CD4-positive, alpha-beta memory T cell (primary cell): ENCODE results near the gene CNTNAP3. TPM values are rescaled to one million over a fixed set of nuclear protein-coding genes. Genes with fewer than 3 reads are reported as not detected.
"Not testable (repeated sequence)": the region's sequence is repeated elsewhere in the genome, so short reads cannot be mapped to it uniquely, and the experiment has no call there.

Experiments used
- CTCF ChIA-PET: fragments of 350-600 bp; sonication (Branson Sonifier 250); formaldehyde crosslinking; loops from one replicate; lab custom pipeline; 2021; ENCODE audit warnings: inconsistent platforms; ENCODE audit not compliant: partially characterized antibody; lab: Charles Lee
- POLR2A ChIA-PET: fragments of 350-600 bp; sonication (Branson Sonifier 250); formaldehyde crosslinking; loops from one replicate; lab custom pipeline; 2021; ENCODE audit not compliant: partially characterized antibody; lab: Charles Lee
- DNase-seq, 5 donors: peaks; one replicate each; pipeline versions ENCODE4 v3.0.0 to v3.0.0-alpha.2; 2020 to 2022; ENCODE audit warnings: mixed read lengths in 1 of 5
- H3K27ac ChIP-seq: one replicate; pipeline ENCODE4 v1.7.0; 2013; ENCODE audit warnings: low read depth, low read length
- H3K27me3 ChIP-seq: 2 replicates; pipeline ENCODE4 v1.7.0; 2013; ENCODE audit warnings: mild to moderate bottlenecking, low read length, moderate library complexity; ENCODE audit not compliant: insufficient read depth
- H3K36me3 ChIP-seq: 2 replicates; pipeline ENCODE4 v1.7.0; 2013; ENCODE audit warnings: mild to moderate bottlenecking, low read length, moderate library complexity; ENCODE audit not compliant: insufficient read depth
- H3K4me1 ChIP-seq: 2 replicates; pipeline ENCODE4 v1.7.0; 2013; ENCODE audit warnings: mild to moderate bottlenecking, low read length, moderate library complexity; ENCODE audit not compliant: insufficient read depth
- H3K4me3 ChIP-seq, 2 donors: one replicate each; pipeline ENCODE4 v1.7.0; 2013; ENCODE audit warnings: low read length in 2 of 2, mild to moderate bottlenecking in 1 of 2
- H3K9me3 ChIP-seq, 2 donors: one replicate each; pipeline ENCODE4 v1.7.0; 2013; ENCODE audit warnings: low read length in 2 of 2, control low read depth in 1 of 2; ENCODE audit not compliant: control insufficient read depth in 1 of 2
- H3K27ac Mint-ChIP-seq, 7 donors: one replicate each; pipeline ENCODE4 v1.8.0; 2020 to 2021; ENCODE audit warnings: mixed read lengths in 7 of 7, mild to moderate bottlenecking in 6 of 7, inconsistent platforms in 3 of 7, moderate library complexity in 3 of 7
- H3K27me3 Mint-ChIP-seq, 2 donors: one replicate each; pipeline ENCODE4 v1.8.0; 2020 to 2021; ENCODE audit warnings: mixed read lengths in 2 of 2
- H3K36me3 Mint-ChIP-seq, 2 donors: one replicate each; pipeline ENCODE4 v1.8.0; 2020 to 2021; ENCODE audit warnings: mixed read lengths in 2 of 2, inconsistent platforms in 1 of 2, mild to moderate bottlenecking in 1 of 2
- H3K4me1 Mint-ChIP-seq, 4 donors: one replicate each; pipeline ENCODE4 v1.8.0; 2020 to 2021; ENCODE audit warnings: mixed read lengths in 4 of 4, mild to moderate bottlenecking in 1 of 4
- H3K4me3 Mint-ChIP-seq, 8 donors: one replicate each; pipeline ENCODE4 v1.8.0; 2020 to 2021; ENCODE audit warnings: mixed read lengths in 8 of 8, mild to moderate bottlenecking in 7 of 8, moderate library complexity in 6 of 8, inconsistent platforms in 3 of 8
- H3K9me3 Mint-ChIP-seq, 8 donors: one replicate each; pipeline ENCODE4 v1.8.0; 2020 to 2021; ENCODE audit warnings: mixed read lengths in 8 of 8, mild to moderate bottlenecking in 5 of 8, inconsistent platforms in 3 of 8, moderate library complexity in 1 of 8
- intact Hi-C: fragments of 100-400 bp; cut with micrococcal nuclease; formaldehyde crosslinking; loops from one replicate; pipeline ENCODE4 v1.15.1; 2023
- polyA plus RNA-seq, 2 donors: library from polyadenylated mRNA; unstranded; fragments of 300-500 nt; fragmentation: Illumina TruSeq; gene quantifications; one replicate each; pipeline ENCODE4 v1.2.3, GENCODE V29; 2021
- total RNA-seq, 2 experiments: library from RNA; stranded (reverse); gene quantifications; one replicate each; pipeline ENCODE4 v1.2.3, GENCODE V29; 2021

Gene CNTNAP3
- total and polyA plus RNA-seq, 4 experiments from 2014 or later, result not detected

DNA sequence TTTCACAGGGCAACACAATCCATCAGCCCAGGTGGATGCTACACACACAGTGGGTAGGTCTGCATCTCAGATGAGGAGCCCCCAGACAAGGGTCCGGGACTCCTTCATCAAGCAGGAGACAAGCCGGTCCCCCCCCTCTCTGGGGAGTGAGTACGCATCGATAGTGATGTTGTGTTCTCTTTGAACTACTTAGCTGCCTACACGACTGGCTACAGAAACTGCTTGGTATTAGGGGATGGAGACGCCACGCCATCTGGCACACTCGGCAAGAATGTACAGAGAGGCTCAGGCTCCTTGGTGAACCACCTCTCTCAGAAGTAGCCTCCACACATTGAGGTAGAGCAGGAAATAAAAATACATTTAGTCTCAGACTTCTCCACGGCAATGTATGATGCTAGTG lies 179.8 kb downstream of the CNTNAP3 start:
- Mint-ChIP-seq H3K4me1 (no peaks in the 10 kb centered on the region), H3K4me3 (no peak overlapping the region), H3K9me3 (peaks cover 0 to 3% (median 0%) of the 10 kb centered on the region in 8 donors), H3K27me3 (peaks cover 0 to 2% of the 10 kb centered on the region in 2 donors), H3K36me3 (no peaks in the 10 kb centered on the region), H3K27ac (no peak overlapping the region)
- no peaks in the 10 kb centered on the region for H3K27me3 ChIP-seq
- H3K4me3 ChIP-seq, result no peak overlapping the region
- no peaks in the 10 kb centered on the region for H3K9me3 ChIP-seq
- H3K27ac ChIP-seq, result no peak overlapping the region
- ChIA-PET CTCF (no interaction called here), POLR2A (no interaction called here)
- intact Hi-C loops, result no loop called here
- no peak for DNase-seq
- no peaks in the 10 kb centered on the region for H3K36me3 ChIP-seq
- H3K4me1 ChIP-seq, result no peaks in the 10 kb centered on the region

DNA sequence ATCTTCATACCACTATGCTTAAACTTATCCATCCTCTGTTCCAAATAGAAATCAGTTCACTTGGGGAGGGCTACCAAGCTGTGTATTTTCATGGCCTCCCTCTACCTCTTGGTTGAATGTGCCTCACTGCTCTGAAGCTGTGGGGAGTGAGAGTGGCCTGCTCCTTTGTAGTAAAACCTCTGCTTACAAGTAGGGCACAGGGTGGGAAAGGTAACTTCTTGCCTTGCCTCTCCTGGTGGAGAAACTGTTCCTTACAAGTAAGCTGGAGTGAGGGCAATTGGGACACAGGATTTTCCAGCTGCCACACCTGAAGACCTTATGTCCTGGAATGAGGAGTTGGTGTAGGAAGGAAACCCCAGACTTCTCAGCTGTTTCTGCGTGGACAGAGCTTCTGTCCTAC lies 190.8 kb downstream of the CNTNAP3 start:
- intact Hi-C loops, H3K4me1 Mint-ChIP-seq, H3K9me3 ChIP-seq, H3K4me1 ChIP-seq, CTCF ChIA-PET, H3K36me3 Mint-ChIP-seq, H3K27ac Mint-ChIP-seq, DNase-seq, H3K27ac ChIP-seq, H3K27me3 Mint-ChIP-seq, H3K27me3 ChIP-seq, H3K36me3 ChIP-seq, H3K4me3 Mint-ChIP-seq, POLR2A ChIA-PET, H3K9me3 Mint-ChIP-seq, H3K4me3 ChIP-seq: not testable (repeated sequence)

DNA sequence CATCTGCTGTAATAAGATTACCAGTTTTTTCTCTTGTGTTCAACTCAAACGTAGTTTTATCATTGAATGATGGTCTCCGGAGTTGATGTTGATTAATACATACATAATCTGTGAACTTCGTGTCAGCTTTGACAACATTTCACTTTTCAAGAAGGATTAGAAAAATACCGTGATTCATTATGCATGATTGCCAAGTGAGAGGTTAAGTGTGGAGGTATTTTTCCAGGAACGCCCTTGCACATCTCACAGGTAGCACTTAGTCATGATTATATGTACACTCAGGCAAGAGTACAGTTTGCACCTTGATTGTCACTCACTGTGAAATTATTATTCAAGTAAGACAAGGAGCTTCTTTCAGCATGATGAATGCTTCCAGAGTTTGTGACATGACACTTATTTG lies 202.7 kb downstream of the CNTNAP3 start:
- H3K36me3 Mint-ChIP-seq, CTCF ChIA-PET, H3K9me3 Mint-ChIP-seq, POLR2A ChIA-PET, H3K4me1 Mint-ChIP-seq, DNase-seq, H3K27me3 ChIP-seq, H3K4me1 ChIP-seq, H3K27ac ChIP-seq, H3K36me3 ChIP-seq, H3K27ac Mint-ChIP-seq, H3K4me3 Mint-ChIP-seq, intact Hi-C loops, H3K27me3 Mint-ChIP-seq, H3K4me3 ChIP-seq, H3K9me3 ChIP-seq: not testable (repeated sequence)

DNA sequence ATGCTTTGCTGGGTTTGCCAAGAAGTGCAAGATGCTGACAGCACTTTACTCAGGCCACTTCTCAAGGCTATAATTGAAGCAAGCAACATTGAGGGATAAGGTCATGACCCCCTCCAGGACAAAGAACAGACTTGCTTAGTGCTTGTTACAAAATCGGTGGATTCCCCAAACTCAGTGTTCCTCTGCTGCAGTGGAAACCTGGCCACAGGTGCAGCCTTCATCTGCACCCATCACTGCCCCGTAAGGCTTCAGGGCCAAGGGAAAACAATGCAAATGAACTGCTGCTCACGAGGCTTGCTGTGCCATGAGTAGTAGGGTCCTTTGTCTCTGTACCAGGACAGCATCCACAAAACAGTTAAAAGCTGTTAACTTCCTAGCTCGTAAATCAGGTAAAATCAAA lies 205.4 kb downstream of the CNTNAP3 start:
- H3K27me3 Mint-ChIP-seq, H3K36me3 ChIP-seq, H3K27me3 ChIP-seq, H3K9me3 Mint-ChIP-seq, H3K4me1 Mint-ChIP-seq, H3K4me3 ChIP-seq, H3K36me3 Mint-ChIP-seq, H3K27ac ChIP-seq, POLR2A ChIA-PET, H3K4me1 ChIP-seq, H3K9me3 ChIP-seq, H3K27ac Mint-ChIP-seq, DNase-seq, H3K4me3 Mint-ChIP-seq, intact Hi-C loops, CTCF ChIA-PET: not testable (repeated sequence)

DNA sequence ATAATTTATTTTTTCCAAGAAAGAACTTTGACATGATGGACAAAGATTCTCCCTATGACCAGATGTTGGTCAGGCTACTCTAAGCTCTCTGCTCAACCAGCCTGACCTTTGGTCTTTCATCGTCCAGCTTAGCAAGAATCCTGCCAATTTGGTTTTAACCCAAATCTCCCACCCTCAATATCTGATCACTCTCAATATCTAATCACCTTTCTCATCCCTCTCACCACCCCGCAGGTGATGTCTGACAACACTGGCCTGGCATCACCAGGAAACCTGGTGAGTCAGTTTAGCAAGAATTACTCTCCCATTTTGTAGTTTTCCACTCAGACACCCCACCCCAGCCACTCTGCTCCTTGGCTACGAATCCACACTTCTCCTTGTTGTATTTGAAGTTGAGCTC lies 207.9 kb downstream of the CNTNAP3 start:
- H3K27me3 ChIP-seq, POLR2A ChIA-PET, H3K4me3 ChIP-seq, H3K9me3 ChIP-seq, H3K4me1 ChIP-seq, DNase-seq, H3K36me3 ChIP-seq, H3K36me3 Mint-ChIP-seq, CTCF ChIA-PET, H3K4me1 Mint-ChIP-seq, H3K27me3 Mint-ChIP-seq, H3K4me3 Mint-ChIP-seq, H3K27ac Mint-ChIP-seq, H3K27ac ChIP-seq, H3K9me3 Mint-ChIP-seq, intact Hi-C loops: not testable (repeated sequence)

DNA sequence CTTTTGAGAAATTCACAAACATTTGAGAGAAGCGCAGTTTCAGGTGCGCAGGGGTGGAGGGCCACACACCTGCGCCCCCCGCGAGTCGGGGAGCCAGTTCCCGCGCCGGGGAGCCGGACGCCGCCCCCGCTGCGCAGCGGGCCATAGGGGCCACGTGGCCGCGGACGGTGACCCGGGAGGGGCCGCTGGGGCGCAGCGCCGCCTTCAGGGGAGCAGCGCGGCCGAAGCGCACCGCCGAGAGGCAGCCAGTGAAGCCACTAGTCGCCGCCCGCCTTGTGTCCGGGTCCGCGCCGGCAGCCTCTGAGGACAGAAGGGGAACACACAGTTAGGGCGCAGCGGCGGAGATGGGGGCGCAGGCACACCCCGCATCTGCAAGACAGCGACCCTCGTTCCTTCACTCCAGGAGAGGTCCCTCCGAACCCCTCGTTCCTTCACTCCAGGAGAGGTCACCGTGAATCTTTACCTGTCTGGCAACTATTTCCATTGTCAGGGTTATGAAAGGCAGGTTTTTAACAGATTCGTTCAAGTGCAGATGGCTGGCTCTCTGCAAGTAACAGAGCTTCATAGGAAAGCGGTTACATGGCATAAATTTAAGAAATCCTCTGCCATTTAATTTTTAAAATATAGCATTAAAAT lies 209.2 kb downstream of the CNTNAP3 start:
- H3K27ac Mint-ChIP-seq, H3K4me1 Mint-ChIP-seq, H3K4me1 ChIP-seq, H3K36me3 Mint-ChIP-seq, H3K27ac ChIP-seq, CTCF ChIA-PET, DNase-seq, intact Hi-C loops, H3K4me3 Mint-ChIP-seq, H3K27me3 Mint-ChIP-seq, H3K9me3 ChIP-seq, H3K9me3 Mint-ChIP-seq, POLR2A ChIA-PET, H3K4me3 ChIP-seq, H3K27me3 ChIP-seq, H3K36me3 ChIP-seq: not testable (repeated sequence)

DNA sequence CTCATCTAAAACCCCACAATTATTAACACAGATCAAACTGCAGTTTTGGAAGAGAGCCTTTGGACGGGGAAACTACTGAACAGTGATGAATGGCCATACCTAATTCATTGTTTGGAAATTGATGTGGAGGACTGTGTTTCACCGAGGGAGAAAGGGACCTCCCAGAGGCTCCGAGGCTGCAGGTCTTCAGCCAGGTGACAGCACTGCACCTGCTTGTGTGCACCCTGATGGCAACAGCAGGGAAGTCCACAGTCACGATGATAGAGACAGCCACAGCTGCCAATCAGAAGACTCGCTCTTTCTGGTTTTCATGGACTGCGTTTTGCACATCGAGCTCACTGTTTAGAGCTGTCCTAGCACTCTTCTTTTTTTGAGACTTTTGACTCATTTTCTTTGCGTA lies 214.4 kb downstream of the CNTNAP3 start:
- H3K4me3 Mint-ChIP-seq, POLR2A ChIA-PET, intact Hi-C loops, H3K27ac ChIP-seq, H3K9me3 Mint-ChIP-seq, H3K36me3 Mint-ChIP-seq, H3K4me1 ChIP-seq, DNase-seq, H3K27ac Mint-ChIP-seq, H3K36me3 ChIP-seq, H3K27me3 ChIP-seq, H3K27me3 Mint-ChIP-seq, H3K4me3 ChIP-seq, CTCF ChIA-PET, H3K4me1 Mint-ChIP-seq, H3K9me3 ChIP-seq: not testable (repeated sequence)

DNA sequence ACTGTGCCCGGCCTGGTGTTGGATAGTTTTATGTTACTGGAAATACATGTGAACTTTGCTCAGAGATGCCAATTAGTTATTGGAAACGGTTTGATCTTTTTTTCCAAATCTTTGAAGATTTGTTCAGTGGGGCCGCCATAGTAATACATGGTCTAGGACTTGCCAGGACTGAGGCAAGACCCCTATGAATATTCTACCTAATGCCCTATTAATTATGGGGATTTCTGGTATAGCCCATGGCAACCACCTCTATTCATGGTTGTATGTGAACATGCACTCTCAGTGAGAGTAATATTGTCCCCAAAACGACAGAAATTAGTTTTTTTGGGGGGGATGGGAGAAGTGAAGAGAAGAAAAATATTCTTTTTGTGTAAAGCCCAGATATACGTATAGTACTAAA lies 220.3 kb downstream of the CNTNAP3 start:
- H3K4me3 Mint-ChIP-seq, H3K9me3 ChIP-seq, intact Hi-C loops, H3K27ac Mint-ChIP-seq, H3K27ac ChIP-seq, POLR2A ChIA-PET, H3K27me3 ChIP-seq, H3K4me3 ChIP-seq, H3K9me3 Mint-ChIP-seq, H3K27me3 Mint-ChIP-seq, H3K4me1 ChIP-seq, H3K4me1 Mint-ChIP-seq, H3K36me3 ChIP-seq, H3K36me3 Mint-ChIP-seq, DNase-seq, CTCF ChIA-PET: not testable (repeated sequence)
